NCI-H2171 (cell line): ENCODE data around the gene AKAP8.
"Not testable (repeated sequence)": the region's sequence is repeated elsewhere in the genome, so short reads cannot be mapped to it uniquely, and the experiment has no call there.

ENCODE experiments used
- DNase-seq: peaks from one replicate; lab custom pipeline; 2025; lab: John Stamatoyannopoulos, UW

Gene AKAP8

DNA sequence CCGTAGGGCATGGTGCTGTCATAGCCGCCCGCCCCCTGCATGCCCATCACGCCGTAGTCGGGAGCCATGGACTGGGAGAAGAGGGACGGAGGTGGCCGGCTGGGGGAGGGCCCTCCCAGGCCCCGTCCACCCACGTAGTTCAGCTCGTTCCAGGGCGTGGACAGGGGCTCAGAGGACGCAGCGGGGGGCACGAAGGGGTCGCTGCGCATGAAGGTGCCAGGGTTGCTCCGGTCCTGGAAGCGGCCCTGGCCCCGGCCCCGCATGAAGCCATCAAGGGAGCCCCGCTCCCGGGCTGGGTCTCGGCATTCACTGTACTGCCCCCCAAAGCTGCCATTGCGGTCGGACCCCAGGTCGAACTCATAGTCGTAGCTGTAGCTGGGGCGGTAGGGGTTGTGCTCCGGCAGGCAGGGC is 6.7 kb downstream of the AKAP8 start:
- no peak for DNase-seq

DNA sequence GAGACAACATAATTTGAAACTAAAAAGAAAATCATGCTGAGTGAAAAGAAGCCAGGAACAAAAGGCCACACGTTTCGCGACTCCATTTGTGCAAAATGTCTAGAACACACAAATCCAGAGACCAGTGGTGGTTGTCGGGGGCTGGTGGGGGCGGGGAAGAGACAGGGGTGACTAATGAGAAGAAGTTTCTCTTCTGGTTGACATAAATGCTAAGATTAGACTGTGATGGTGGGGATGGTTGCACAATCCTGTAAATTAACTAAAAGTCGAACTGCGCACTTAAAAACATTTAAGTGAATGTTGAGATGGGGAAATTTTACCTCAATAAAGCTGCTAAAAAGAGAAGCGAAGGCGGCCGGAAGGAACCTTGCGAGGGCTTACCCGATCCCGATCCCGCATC is 7.1 kb downstream of the AKAP8 start:
- no peak for DNase-seq

DNA sequence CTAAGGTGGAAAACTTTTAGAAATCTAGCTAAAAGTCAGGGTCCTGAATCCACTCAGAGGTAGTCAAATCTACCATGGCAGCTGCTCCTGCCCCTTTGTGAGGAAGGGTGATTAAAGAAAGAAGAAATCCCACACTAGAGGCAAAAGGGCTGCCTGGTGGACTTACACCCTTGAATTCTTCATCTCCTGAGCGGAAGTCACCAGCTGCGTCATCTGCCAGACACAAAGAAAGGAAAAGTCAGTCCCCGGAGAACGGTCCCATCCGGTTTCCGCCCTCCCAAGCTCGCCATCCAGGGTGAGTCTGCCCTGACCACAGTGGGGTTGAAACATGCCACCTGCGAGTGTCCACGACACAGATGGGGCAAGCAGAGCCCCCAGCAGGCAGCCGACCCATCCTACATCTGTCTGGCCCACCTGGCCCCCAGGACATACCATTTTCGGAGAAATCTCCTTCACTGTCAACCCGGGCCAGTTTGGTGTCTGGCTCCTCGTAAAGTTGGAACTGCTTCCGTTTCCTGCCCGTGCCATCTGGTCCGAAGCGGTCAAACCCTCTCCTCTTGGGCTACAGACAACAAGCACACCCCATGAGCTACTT is 7.7 kb downstream of the AKAP8 start:
- no peak for DNase-seq

DNA sequence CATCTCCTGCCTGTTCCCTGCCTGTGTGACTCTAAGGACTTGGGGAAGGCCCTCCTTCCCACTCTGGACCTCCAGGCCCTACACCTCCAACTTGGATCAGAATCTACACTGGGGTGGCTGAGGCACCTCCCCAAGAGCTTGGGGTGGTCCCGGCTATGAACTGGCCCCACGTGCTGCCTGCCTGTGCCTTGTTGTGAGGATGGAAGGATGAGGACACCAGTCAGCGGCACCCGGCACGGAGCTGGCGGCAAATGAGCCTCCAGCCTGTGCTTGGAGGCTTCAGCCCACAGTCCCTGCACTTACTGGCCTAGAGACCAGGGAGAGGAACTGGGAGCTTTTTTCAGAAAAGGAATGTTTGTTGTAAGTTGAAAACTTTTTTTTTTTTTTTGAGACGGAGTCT is 8.5 kb downstream of the AKAP8 start:
- no peak for DNase-seq

DNA sequence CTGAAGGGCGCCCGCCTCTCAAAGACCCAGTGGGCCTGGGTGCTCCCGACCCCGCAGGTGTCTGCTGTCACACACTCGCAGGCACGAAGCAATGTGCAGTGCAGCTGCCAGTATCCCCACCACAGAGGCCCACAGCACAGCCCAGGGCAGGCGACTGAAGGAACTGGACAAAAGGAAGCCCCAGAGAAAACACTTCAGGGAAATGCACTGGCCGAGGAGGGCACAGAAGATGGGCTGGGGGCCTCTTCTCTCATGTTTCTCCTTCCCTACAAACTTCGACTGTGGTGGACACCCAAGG is 10.0 kb downstream of the AKAP8 start:
- DNase-seq = no peak

DNA sequence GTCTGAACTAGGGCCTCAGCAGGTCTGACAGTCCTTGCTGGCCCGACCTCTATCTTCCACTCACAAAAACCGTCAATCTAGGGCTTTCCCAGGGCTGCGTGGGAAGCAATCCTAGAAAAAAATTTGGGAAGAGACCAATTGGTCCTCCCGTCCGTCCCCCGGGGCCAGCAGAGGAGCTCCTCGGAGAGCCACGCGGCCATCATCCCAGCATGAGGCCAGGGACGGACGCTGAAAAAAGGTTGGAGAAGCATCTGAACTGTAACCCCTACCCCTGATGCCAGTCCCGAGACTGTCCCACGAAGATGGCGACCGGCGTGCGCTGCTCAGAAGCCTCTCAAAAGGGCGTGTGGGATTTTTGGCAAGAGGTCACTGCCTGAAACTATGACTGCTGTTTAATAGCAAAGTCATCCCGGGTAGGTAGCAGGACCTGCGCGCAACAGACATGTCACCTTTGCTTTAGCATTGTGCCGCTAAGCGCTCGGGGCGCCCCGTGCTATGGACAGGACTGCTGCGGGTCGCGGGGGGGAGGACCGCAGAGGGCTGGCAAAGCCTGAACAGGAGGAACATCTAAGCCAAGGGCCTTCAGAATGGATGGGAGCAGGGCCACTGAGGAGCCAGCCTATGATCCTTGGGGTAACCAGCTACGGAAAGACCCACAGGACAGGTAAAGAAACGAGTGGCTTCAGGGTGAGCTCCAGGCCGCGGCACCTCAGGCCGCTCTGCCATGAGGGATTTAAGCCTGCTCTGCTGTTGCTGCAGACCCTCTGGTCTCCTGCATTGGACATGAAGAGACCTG is 10.6 kb downstream of the AKAP8 start:
- DNase-seq = no peak

DNA sequence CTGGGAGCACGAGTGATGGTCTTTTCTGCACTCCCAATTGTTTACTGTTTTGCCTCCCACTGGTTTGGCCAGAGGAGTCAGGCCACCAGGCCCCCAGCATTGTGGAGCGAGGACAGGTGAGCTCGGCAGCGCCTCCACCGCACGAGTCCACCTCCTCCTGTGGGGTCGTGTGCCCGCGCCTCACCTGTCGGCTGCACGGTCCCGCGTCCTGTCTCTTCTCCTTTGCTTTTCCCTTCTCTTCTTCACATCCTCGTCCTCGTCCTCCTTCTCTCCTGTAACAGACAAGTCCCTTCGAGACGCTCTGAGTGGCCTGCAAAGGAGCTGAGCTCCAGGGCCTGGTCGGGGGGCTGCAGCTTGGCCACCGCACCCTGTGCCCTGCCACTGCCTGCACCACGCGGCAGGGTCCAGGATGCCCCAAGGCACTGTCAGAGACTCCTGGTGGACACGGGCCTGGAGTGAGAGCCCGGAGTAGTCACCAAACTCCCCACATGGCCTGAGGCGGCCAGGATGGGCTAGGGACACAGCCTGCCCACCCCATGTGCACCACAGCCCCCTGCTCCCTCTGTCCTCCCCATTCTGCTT is 11.4 kb downstream of the AKAP8 start:
- no peak for DNase-seq

DNA sequence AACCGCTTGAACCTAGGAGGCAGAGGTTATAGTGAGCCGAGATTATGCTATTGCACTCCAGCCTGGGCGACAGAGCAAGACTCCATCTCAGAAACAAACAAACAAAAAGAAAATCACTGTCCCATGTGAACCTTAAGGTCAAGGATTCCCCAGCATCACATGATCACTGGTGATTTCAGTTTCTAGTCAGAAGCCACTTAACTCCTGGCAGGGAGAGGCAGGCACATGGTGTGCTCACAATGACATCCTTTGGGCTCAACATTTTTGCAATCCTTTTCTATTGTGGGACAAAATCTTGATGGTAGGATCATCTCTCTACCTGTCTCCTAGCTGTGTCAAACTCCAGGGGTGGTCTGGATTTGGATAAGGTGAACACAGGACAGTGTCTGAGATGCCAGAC is 12.1 kb downstream of the AKAP8 start:
- no peak for DNase-seq

DNA sequence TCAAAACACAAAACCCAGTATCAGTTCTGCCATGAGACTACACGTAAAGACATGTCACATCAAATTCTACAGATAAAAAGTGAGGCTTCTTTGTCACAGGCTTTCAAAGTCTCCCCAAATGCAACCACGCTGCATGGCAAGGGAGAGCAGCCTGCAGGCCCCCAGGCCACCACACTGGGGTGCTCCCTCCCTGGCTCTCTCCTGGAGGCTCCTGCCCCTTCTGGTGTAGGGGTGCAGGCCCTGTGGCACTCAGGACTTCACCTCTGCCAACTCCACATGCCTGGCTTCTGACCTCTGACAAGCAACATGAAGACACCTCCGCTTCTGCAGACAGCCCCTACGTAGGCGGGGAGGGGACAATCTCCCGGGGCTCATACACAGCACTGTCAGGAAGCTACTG is 14.3 kb downstream of the AKAP8 start:
- DNase-seq = no peak

DNA sequence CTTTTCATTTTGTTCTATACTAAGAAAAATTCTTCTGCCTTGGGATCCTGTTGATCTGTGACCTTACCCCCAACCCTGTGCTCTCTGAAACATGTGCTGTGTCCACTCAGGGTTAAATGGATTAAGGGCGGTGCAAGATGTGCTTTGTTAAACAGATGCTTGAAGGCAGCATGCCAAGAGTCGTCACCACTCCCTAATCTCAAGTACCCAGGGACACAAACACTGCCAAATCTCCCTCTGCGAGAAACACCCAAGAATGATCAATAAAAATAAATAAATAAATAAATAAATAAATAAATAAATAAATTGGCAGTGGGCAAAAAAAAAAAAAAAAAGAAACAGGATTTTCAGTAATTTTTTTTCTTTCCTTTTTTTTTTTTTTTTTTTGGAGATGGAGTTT is 15.8 kb downstream of the AKAP8 start:
- DNase-seq = not testable (repeated sequence)

DNA sequence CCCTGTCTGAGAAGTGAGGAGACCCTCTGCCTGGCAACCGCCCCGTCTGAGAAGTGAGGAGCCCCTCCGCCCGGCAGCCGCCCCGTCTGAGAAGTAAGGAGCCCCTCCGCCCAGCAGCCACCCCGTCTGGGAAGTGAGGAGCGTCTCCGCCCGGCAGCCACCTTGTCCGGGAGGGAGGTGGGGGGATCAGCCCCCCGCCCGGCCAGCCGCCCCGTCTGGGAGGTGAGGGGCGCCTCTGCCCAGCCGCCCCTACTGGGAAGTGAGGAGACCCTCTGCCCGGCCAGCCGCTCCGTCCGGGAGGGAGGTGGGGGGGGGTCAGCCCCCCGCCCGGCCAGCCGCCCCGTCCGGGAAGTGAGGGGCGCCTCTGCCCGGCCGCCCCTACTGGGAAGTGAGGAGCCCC is 16.5 kb downstream of the AKAP8 start:
- not testable (repeated sequence) for DNase-seq

DNA sequence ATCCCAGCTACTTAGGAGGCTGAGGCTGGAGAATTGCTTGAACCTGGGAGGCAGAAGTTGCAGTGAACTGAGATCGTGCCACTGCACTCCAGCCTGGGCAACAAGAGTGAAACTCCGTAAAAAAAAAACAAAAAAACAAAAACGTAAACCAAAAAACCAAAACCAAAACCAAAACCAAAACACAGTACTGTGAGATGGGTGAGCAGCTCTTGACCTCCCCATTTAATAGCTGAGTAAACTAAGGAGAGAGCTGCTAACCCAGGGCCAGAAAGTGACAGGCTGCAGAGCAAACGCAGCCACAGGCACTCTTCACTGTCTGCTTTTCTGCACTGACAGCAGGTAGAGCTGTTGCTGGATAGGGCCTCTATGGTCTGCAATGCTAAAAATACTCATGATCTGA is 19.6 kb downstream of the AKAP8 start:
- DNase-seq = not testable (repeated sequence)

DNA sequence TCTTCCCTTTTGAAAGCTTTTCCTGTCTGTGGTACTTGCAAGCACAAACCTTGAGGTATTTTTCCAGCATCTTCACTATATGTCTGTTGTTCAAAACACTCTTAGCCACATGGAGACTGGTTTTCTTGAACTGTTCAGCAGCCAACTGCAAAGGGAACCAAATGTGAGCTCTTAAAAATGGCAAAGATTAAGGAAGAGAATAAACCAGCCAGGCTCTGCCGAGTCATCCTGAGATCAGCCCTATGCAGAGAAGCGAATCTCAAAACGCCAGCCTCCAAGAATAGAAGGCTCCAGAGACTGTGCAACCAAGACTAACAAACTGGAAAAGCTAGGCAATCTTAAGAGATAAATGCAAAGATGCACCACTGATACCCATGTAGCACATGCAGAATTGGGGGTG is 20.7 kb downstream of the AKAP8 start:
- no peak for DNase-seq

DNA sequence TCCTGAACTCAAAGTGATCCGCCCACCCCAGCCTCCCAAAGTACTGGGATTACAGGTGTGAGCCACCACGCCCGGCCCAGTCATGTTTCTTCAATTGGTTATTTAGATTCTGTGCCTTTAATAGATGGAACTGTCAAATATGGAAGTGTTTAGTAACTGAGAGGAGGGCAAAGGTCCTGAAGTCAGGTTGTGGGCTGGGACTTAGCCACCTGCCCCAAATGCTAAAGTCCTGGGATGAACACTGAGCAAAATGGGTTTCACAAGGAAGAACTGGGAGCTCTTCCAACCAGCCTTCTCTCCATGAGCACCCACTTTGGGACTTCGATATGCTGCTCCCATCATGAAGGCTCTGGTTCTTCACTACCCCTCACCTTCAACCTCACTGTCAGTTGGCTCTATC is 21.7 kb downstream of the AKAP8 start:
- no peak for DNase-seq

DNA sequence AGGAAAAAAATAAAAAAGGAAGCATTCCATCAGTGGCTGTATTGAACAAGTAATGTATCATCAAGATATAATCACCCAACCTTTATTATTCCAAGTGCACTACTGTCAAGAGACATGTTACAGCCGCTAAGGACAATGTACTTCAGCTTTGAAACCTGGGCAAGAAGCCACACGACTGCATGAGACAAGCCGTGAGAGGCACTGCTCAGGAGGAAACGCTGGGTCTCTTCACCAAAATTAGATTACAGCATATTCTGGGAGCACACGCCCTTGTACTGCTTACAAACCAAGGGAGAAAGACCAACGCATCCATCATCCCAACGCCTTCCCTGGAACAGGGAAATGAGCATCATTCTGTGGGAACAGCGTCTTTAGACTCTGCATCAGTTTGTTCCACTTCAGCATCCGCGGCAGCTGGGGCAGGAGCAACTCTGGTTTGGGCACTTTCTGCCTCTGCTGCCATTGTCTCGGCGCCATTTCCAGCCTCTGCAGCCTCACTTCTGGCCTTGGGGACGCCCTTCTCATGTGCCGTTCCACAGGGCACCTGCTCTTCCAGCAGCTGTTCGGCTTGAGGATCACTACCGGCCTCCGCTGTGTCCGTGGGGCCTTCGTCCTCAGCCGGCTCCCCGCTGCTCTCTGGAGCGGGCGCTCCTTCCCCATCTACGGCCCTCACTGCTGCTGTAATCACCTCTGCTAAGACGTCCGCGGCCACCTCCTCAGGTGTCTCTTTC is 24.9 kb downstream of the AKAP8 start:
- DNase-seq = no peak

DNA sequence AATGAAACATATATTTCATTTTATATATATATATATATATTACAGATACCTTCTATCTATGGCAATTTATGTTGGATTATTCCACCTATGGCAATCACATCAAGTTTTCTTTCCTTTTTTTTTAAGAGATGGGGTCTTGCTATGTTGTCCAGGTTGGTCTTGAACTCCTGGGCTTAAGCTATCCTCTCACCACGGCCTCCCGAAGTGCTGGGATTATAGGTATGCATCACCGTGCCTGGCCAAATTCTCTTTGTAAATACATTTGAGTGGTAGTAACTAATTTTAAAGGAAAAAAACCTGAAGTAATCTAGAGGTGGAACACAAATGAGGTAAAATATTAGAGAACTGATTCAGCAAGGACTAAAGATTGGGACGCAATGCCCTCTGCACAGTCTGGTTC is 25.7 kb downstream of the AKAP8 start:
- DNase-seq = no peak

DNA sequence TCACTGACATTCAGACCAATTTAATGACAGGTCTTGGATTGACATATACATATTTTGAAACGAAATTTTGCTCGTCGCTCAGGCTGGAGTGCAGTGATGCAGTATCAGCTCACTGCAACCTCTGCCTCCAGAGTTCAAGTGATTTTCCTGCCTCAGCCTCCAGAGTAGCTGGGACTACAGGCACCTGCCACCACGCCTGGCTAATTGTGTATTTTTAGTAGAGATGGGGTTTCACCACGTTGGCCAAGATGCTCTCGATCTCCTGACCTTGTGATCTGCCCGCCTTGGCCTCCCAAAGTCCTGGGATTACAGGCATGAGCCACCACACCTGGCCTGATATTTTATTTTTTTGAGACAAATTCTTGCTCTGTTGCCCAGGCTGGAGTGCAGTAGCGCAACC is 27.1 kb downstream of the AKAP8 start:
- DNase-seq = not testable (repeated sequence)

DNA sequence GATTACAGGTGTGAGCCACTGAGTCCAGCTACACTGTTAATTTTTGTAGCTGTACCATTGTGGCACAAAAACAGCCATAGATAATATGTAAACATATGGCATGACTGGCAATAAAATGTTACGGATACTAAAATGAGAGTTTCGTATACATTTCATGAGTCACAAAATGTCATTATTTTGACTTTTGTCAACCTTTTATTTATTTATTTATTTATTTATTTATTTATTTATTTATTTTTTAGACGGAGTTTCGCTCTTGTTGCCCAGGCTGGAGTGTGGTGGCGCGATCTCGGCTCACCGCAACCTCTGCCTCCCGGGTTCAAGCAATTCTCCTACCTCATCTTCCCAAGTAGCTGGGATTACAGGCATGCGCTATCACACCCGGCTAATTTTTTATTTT is 38.3 kb downstream of the AKAP8 start:
- not testable (repeated sequence) for DNase-seq

DNA sequence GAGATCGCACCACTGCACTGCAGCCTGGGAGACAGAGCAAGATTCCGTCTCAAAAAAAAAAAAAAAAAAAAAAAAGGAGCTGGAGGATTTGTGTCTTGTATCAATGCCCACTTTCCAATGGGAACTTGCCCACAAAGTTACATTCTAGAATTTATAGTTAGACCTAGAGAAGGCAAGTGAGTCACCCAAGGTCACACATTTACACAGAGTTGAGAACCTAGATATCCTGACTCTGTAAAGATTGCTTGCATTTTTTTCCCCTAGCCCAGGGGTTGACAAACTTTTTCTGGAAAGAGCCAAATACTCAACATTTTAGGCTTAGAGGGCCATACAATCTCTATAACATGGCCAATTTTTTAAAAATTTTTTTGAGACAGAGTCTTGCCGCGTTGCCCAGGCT is 39.5 kb downstream of the AKAP8 start:
- DNase-seq = no peak

DNA sequence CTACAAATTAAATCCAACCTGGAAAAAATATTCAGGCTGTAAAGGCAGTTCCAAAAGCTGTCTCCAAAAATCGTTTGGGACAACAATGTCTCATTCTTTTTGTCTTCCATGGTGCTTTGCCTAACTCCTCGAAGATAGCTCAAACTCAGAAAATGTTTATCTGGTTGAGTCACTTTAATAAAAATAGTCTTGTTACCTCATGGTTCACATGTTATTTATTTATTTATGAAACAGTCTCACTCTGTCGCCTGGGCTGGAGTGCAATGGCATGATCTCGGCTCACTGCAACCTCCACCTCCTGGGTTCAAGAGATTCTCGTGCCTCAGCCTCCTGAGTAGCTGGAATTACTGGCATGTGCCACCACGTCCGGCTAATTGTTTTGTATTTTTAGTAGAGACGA is 42.4 kb downstream of the AKAP8 start:
- DNase-seq = no peak

DNA sequence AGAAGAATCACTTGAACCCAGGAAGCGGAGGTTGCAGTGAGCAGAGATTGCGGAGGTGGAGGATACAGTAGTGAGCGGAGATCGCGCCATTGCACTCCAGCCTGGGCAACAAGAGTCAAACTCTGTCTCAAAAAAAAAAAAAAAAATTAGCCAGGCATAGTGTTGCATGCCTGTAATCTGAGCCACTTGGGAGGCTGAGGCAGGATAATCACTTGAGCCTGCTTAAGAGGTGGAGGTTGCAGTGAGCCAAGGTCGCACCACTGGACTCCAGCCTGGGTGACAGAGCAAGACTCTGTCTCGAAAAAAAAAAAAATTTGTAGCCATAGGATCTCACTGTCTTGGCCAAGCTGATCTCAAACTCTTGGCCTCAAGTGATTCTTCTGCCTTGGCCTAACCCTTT is 43.6 kb downstream of the AKAP8 start:
- not testable (repeated sequence) for DNase-seq

DNA sequence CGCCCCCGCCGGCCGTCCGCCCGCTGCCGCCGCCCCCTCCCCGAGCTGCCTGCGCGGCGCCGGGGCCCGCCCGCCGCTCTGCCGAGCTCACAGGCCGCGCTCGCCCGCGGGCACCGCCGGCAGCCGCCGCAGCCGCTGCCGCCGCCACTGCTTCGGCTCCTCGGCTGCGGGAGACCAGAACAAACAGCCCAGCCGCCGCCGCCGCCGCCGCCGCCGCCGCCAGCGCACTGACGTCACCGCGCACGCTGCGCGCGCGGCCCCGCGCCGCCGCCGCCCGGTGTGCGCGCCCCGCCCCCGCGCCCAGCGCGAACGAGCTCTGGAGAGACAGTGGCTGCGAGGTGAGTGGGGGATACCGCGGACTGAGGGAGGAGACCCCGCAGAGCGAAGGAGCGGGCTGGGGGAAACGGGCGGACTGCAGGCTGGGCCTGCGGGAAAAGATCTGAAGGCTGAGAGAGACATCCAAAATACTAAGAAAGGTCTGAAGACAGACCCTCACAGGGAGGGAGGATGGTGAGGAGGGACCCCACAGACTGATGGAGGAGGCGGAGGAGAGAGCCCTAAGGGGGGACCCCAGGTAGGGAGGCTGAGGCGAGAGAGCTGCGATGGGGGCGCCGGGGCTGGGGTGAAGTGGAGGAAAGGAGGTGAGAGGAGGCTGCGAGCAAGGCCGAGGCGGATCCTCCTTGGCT is 47.1 kb downstream of the AKAP8 start, which contains the start of gene BRD4:
BRD4 (minus strand) TSS at position 229 of the 686 bp plus-strand sequence. CDS start 59,440 bp downstream, outside the sequence.
- peak; percentile 61 for DNase-seq
